SK-N-SH treated with all-trans-retinoic acid at 6 μM for 48 hours (cell line): ENCODE data around the gene ATN1.

Experiments used
- ATAC-seq: fragments of 200-7000 bp; cut with Tn5 transposase; 3 replicates; pipeline ENCODE4 v1.9.1; 2020; ENCODE audit warnings: mild to moderate bottlenecking, moderate library complexity
- ARNTL ChIP-seq: fragments of 450-650 bp; formaldehyde crosslinking; IDR thresholded peaks from 2 replicates; pipeline ENCODE4 v1.5.0; 2020; ENCODE audit warnings: low read depth, mild to moderate bottlenecking, moderate library complexity, borderline replicate concordance
- BACH2 ChIP-seq: fragments of 250-450 bp; sonication (Bioruptor Pico); IDR thresholded peaks from 2 replicates; pipeline ENCODE4 v1.9.0; 2021; ENCODE audit warnings: mild to moderate bottlenecking, borderline replicate concordance
- CREB5 ChIP-seq: fragments of 250-450 bp; sonication (Bioruptor Pico); IDR thresholded peaks from 2 replicates; pipeline ENCODE4 v1.5.1; 2020; ENCODE audit warnings: low read depth, mild to moderate bottlenecking, moderate library complexity
- CSDC2 ChIP-seq: fragments of 250-450 bp; sonication (Bioruptor Pico); IDR thresholded peaks from 2 replicates; pipeline ENCODE4 v1.5.0; 2020; ENCODE audit warnings: mild to moderate bottlenecking, moderate library complexity
- CSRNP3 ChIP-seq: fragments of 250-450 bp; sonication (Bioruptor Pico); IDR thresholded peaks from 2 replicates; pipeline ENCODE4 v1.5.1; 2021; ENCODE audit warnings: mild to moderate bottlenecking, moderate library complexity
- ESRRG ChIP-seq: fragments of 250-450 bp; sonication (Bioruptor Pico); IDR thresholded peaks from 2 replicates; pipeline ENCODE4 v1.6.1; 2021; ENCODE audit warnings: mild to moderate bottlenecking
- GLIS3 ChIP-seq: fragments of 250-450 bp; sonication (Bioruptor Pico); IDR thresholded peaks from 2 replicates; pipeline ENCODE4 v1.5.0; 2020; ENCODE audit warnings: mild to moderate bottlenecking, moderate library complexity
- OSR1 ChIP-seq: fragments of 250-450 bp; sonication (Bioruptor Pico); IDR thresholded peaks from 2 replicates; pipeline ENCODE4 v1.8.0; 2022; ENCODE audit warnings: moderate library complexity, mild to moderate bottlenecking, inconsistent platforms
- PATZ1 ChIP-seq: fragments of 250-450 bp; sonication (Bioruptor Pico); IDR thresholded peaks from 2 replicates; pipeline ENCODE4 v1.8.0; 2020; ENCODE audit warnings: mild to moderate bottlenecking, moderate library complexity, borderline replicate concordance
- POU6F1 ChIP-seq: fragments of 250-450 bp; sonication (Bioruptor Pico); IDR thresholded peaks from 2 replicates; pipeline ENCODE4 v1.8.0; 2021; ENCODE audit warnings: low read depth, mild to moderate bottlenecking, moderate library complexity, borderline replicate concordance
- PPARA ChIP-seq: fragments of 250-450 bp; sonication (Bioruptor Pico); IDR thresholded peaks from 2 replicates; pipeline ENCODE4 v1.5.0; 2020; ENCODE audit warnings: mild to moderate bottlenecking, borderline replicate concordance
- RARB ChIP-seq: fragments of 250-450 bp; sonication (Bioruptor Pico); IDR thresholded peaks from 2 replicates; pipeline ENCODE4 v1.8.0; 2021; ENCODE audit warnings: mild to moderate bottlenecking, moderate library complexity
- TCF4 ChIP-seq: fragments of 250-450 bp; sonication (Bioruptor Pico); IDR thresholded peaks from 2 replicates; pipeline ENCODE4 v1.8.0; 2021; ENCODE audit warnings: mild to moderate bottlenecking, moderate library complexity, borderline replicate concordance
- TOX ChIP-seq: fragments of 250-450 bp; sonication (Bioruptor Pico); IDR thresholded peaks from 2 replicates; pipeline ENCODE4 v1.8.0; 2021; ENCODE audit warnings: mild to moderate bottlenecking, moderate library complexity, borderline replicate concordance
- ZC3H10 ChIP-seq: fragments of 250-450 bp; sonication (Bioruptor Pico); IDR thresholded peaks from 2 replicates; pipeline ENCODE4 v1.5.1; 2021; ENCODE audit warnings: mild to moderate bottlenecking, moderate library complexity
- ZFP3 ChIP-seq: fragments of 250-450 bp; sonication (Bioruptor Pico); IDR thresholded peaks from 2 replicates; pipeline ENCODE4 v1.5.0; 2020; ENCODE audit warnings: mild to moderate bottlenecking, moderate library complexity
- ZFP30 ChIP-seq: fragments of 450-650 bp; formaldehyde crosslinking; IDR thresholded peaks from 2 replicates; pipeline ENCODE4 v1.5.0; 2022; ENCODE audit warnings: mild to moderate bottlenecking, moderate library complexity
- ZNF565 ChIP-seq: fragments of 450-650 bp; formaldehyde crosslinking; conservative IDR thresholded peaks from 2 replicates; pipeline ENCODE4 v1.5.0; 2020; ENCODE audit warnings: low read depth, mild to moderate bottlenecking, moderate library complexity
- ZNF70 ChIP-seq: fragments of 450-650 bp; formaldehyde crosslinking; IDR thresholded peaks from 2 replicates; pipeline ENCODE4 v1.5.0; 2020; ENCODE audit warnings: mild to moderate bottlenecking, moderate library complexity
- ZNF8 ChIP-seq: fragments of 450-650 bp; formaldehyde crosslinking; IDR thresholded peaks from 2 replicates; pipeline ENCODE4 v1.5.0; 2020; ENCODE audit warnings: mild to moderate bottlenecking, moderate library complexity

Gene ATN1

GRCh38 chr12:6977653-6978052 lies 49.9 kb downstream of the ATN1 start:
- no peak for TF ChIP-seq ZNF8 (CRISPR knock-in tag)
- no peak for ATAC-seq

- ATAC-seq = no peak
Measured at GRCh38 chr12:6978188-6978587, 50.4 kb downstream of the ATN1 start.

GRCh38 chr12:6978611-6979011 lies 50.9 kb downstream of the ATN1 start:
- no peak for TF ChIP-seq CSRNP3 (CRISPR knock-in tag)
- no peak for TF ChIP-seq ZNF8 (CRISPR knock-in tag)
- no peak for TF ChIP-seq BACH2 (CRISPR knock-in tag)
- TF ChIP-seq ESRRG (CRISPR knock-in tag) = no peak
- no peak for TF ChIP-seq OSR1 (CRISPR knock-in tag)
- TF ChIP-seq TCF4 (CRISPR knock-in tag) = no peak
- TF ChIP-seq ZFP3 = no peak
- no peak for TF ChIP-seq CSDC2 (CRISPR knock-in tag)
- no peak for TF ChIP-seq ZC3H10 (CRISPR knock-in tag)
- no peak for TF ChIP-seq GLIS3 (CRISPR knock-in tag)
- no peak for TF ChIP-seq PPARA
- TF ChIP-seq ZNF70 (CRISPR knock-in tag) = no peak
- TF ChIP-seq ZFP30 (CRISPR knock-in tag) = no peak
- no peak for TF ChIP-seq ARNTL (CRISPR knock-in tag)
- no peak for TF ChIP-seq PATZ1 (CRISPR knock-in tag)
- no peak for TF ChIP-seq TOX (CRISPR knock-in tag)
- TF ChIP-seq RARB (CRISPR knock-in tag) = no peak
- no peak for TF ChIP-seq CREB5
- TF ChIP-seq POU6F1 (CRISPR knock-in tag) = no peak
- no peak for TF ChIP-seq ZNF565
- no peak for ATAC-seq

More at GRCh38 chr12:6978188-6978587, 50.4 kb downstream of the ATN1 start:
- no peak for TF ChIP-seq ZC3H10 (CRISPR knock-in tag)
- TF ChIP-seq CREB5 = no peak
- TF ChIP-seq PATZ1 (CRISPR knock-in tag) = no peak
- TF ChIP-seq ZNF565 = no peak
- TF ChIP-seq RARB (CRISPR knock-in tag) = no peak
- TF ChIP-seq ZNF8 (CRISPR knock-in tag) = no peak
- TF ChIP-seq CSRNP3 (CRISPR knock-in tag) = no peak
